Panc1 (cell line): Measurements from ENCODE around the gene NSMCE1. TPM values are rescaled to one million over a fixed set of nuclear protein-coding genes. Genes with fewer than 3 reads are reported as not detected.
"Not testable (repeated sequence)": the region's sequence is repeated elsewhere in the genome, so short reads cannot be mapped to it uniquely, and the experiment has no call there.

ENCODE experiments used
- ATAC-seq: fragments of 200-7000 bp; cut with Tn5 transposase; 2 replicates; pipeline ENCODE4 v1.9.1; 2020; ENCODE audit warnings: mild to moderate bottlenecking, moderate library complexity
- BruUV-seq: library from RNA; stranded (reverse); fragments of 400-500 nt; replicated peaks from 2 replicates; lab custom pipeline; 2021; lab: Mats Ljungman, UMichigan
- CTCF ChIA-PET: fragments of 300-600 bp; sonication (Branson Sonifier 250); formaldehyde crosslinking; loops from one replicate; lab custom pipeline; 2022; ENCODE audit warnings: antibody characterized with exemption; lab: Charles Lee
- POLR2A ChIA-PET: fragments of 300-600 bp; sonication (Branson Sonifier 250); formaldehyde crosslinking; loops from one replicate; lab custom pipeline; 2022; ENCODE audit warnings: antibody characterized with exemption; lab: Charles Lee
- DNase-seq: peaks from one replicate; pipeline ENCODE4 v3.0.0-alpha.2; 2010; ENCODE audit warnings: low read depth, low spot score
- H3K27ac ChIP-seq: 2 replicates; pipeline ENCODE4 v1.5.1; 2011; ENCODE audit warnings: mild to moderate bottlenecking, low read length, inconsistent platforms
- H3K27me3 ChIP-seq: fragments of 200-500 bp; sonication (Bioruptor generic); 2 replicates; pipeline ENCODE4 v1.6.0; 2014; ENCODE audit warnings: low read length, inconsistent platforms; ENCODE audit not compliant: control insufficient read depth, insufficient read depth
- H3K36me3 ChIP-seq: fragments of 200-500 bp; sonication (Bioruptor generic); 2 replicates; pipeline ENCODE4 v1.5.1; 2014; ENCODE audit warnings: inconsistent platforms, mild to moderate bottlenecking, low read length, moderate library complexity; ENCODE audit not compliant: control insufficient read depth, insufficient read depth
- H3K4me1 ChIP-seq: 2 replicates; pipeline ENCODE4 v1.5.1; 2011; ENCODE audit warnings: inconsistent platforms, mild to moderate bottlenecking, low read length, moderate library complexity; ENCODE audit not compliant: control insufficient read depth, insufficient read depth
- H3K4me3 ChIP-seq, 2 experiments: 2 replicates each; pipeline ENCODE4 v1.5.1; 2011 to 2012; ENCODE audit warnings: low read depth in 2 of 2, low read length in 2 of 2, mild to moderate bottlenecking in 2 of 2, inconsistent platforms in 1 of 2, moderate library complexity in 1 of 2
- H3K9me3 ChIP-seq: fragments of 200-500 bp; sonication (Bioruptor generic); 2 replicates; pipeline ENCODE4 v1.5.1; 2014; ENCODE audit warnings: low read depth, mild to moderate bottlenecking, inconsistent platforms, low read length, moderate library complexity; ENCODE audit not compliant: control insufficient read depth, insufficient read depth
- CTCF ChIP-seq: fragments of 450-650 bp; IDR thresholded peaks from 2 replicates; pipeline ENCODE4 v1.5.1; 2017; ENCODE audit warnings: mild to moderate bottlenecking
- POLR2AphosphoS5 ChIP-seq: IDR thresholded peaks from 2 replicates; pipeline ENCODE4 v1.6.1; 2012; ENCODE audit warnings: mild to moderate bottlenecking, low read depth, low read length, moderate library complexity
- SIN3A ChIP-seq: IDR thresholded peaks from 2 replicates; pipeline ENCODE4 v1.6.1; 2012; ENCODE audit warnings: low read depth, mild to moderate bottlenecking, low read length, moderate library complexity, borderline replicate concordance; ENCODE audit not compliant: insufficient read depth
- TCF7L2 ChIP-seq: IDR thresholded peaks from 2 replicates; pipeline ENCODE4 v1.6.1; 2011; ENCODE audit warnings: mild to moderate bottlenecking, low read depth, low read length, inconsistent platforms
- in situ Hi-C: cut with HindIII; loops from 2 replicates; pipeline ENCODE4 v1.10.0; 2016; ENCODE audit warnings: low sequenced_read_pairs, low pct_unique_long_range_greater_than_20kb
- intact Hi-C: fragments of 100-400 bp; cut with micrococcal nuclease; formaldehyde crosslinking; loops from one replicate; pipeline ENCODE4 v1.10.0; 2022; ENCODE audit not compliant: unreplicated experiment
- total RNA-seq: library from RNA; stranded (reverse); gene quantifications from one replicate; pipeline ENCODE4 v1.2.1, GENCODE V29; 2021; ENCODE audit not compliant: unreplicated experiment
- TF ChIP-seq, protein P1 (sequence below), 2 experiments: IDR thresholded peaks; 2 replicates each; pipeline ENCODE4 v1.6.1; 2011 to 2012; ENCODE audit warnings: low read depth in 2 of 2, control low read depth in 1 of 2, low read length in 1 of 2, mild to moderate bottlenecking in 1 of 2, moderate library complexity in 1 of 2; ENCODE audit not compliant: insufficient read depth in 1 of 2

The NSMCE1 gene
- total RNA-seq, 1 experiment from 2014 or later, result 48.2 TPM

DNA sequence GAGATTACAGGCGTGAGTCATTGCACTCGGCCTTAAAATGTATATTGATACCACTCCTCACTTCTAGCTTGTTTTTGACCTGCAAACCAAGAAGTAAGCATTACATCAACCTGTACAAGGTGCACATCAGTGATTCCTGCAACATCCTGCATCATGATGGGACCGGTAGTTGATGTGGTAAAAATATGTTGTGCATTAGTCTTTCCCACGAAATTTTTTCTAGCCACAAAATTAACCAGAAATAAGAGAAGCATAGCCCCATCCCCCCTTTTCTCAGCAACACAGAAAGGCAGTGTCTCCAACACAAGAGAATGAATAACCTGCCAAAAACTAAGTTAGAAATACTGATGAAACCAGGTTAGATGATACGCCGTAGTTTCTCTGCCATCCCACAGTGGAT, 21.1 kb upstream of the NSMCE1 start:
- no TSS peak for BruUV-seq
- Histone ChIP-seq H3K27ac (no peak overlapping the region), H3K36me3 (no peaks in the 10 kb centered on the region), H3K9me3 (no peaks in the 10 kb centered on the region), H3K4me1 (no peaks in the 10 kb centered on the region), H3K27me3 (no peaks in the 10 kb centered on the region), H3K4me3 (no peak overlapping the region)
- ChIA-PET CTCF (no interaction called here), POLR2A (no interaction called here)
- intact Hi-C loops, result no loop called here
- DNase-seq (no peak), ATAC-seq (no peak)
- no peak for TF ChIP-seq POLR2AphosphoS5
- TF ChIP-seq, protein P1, sequence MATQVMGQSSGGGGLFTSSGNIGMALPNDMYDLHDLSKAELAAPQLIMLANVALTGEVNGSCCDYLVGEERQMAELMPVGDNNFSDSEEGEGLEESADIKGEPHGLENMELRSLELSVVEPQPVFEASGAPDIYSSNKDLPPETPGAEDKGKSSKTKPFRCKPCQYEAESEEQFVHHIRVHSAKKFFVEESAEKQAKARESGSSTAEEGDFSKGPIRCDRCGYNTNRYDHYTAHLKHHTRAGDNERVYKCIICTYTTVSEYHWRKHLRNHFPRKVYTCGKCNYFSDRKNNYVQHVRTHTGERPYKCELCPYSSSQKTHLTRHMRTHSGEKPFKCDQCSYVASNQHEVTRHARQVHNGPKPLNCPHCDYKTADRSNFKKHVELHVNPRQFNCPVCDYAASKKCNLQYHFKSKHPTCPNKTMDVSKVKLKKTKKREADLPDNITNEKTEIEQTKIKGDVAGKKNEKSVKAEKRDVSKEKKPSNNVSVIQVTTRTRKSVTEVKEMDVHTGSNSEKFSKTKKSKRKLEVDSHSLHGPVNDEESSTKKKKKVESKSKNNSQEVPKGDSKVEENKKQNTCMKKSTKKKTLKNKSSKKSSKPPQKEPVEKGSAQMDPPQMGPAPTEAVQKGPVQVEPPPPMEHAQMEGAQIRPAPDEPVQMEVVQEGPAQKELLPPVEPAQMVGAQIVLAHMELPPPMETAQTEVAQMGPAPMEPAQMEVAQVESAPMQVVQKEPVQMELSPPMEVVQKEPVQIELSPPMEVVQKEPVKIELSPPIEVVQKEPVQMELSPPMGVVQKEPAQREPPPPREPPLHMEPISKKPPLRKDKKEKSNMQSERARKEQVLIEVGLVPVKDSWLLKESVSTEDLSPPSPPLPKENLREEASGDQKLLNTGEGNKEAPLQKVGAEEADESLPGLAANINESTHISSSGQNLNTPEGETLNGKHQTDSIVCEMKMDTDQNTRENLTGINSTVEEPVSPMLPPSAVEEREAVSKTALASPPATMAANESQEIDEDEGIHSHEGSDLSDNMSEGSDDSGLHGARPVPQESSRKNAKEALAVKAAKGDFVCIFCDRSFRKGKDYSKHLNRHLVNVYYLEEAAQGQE (IDR thresholded peaks at IDR 0.05; ENCODE audit: insufficient read depth in 1 of 2, low read depth in 2 of 2, low read length in 1 of 2), result no peak
- no peak for TF ChIP-seq TCF7L2
- no peak for TF ChIP-seq SIN3A
- in situ Hi-C loops, result no loop called here

DNA sequence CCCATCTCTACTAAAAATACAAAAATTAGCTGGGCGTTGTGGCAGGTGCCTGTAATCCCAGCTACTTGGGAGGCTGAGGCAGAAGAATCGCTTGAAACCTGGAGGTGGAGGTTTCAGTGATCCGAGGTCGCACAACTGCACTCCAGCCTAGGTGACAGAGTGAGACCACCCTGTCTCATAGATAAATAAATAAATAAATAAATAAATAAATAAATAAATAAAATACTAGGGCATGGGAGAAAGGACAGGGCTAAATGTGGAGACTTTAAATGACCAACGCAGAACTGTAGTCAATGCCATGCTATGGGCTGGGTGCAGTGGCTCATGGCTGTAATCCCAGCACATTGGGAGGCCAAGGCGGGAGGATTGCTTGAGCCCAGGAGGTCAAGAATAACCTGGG, 19.7 kb upstream of the NSMCE1 start:
- DNase-seq, intact Hi-C loops, H3K4me3 ChIP-seq, H3K27me3 ChIP-seq, H3K9me3 ChIP-seq, POLR2A ChIA-PET, CTCF ChIA-PET, H3K27ac ChIP-seq, H3K36me3 ChIP-seq, ATAC-seq, H3K4me1 ChIP-seq, BruUV-seq, in situ Hi-C loops: not testable (repeated sequence)

DNA sequence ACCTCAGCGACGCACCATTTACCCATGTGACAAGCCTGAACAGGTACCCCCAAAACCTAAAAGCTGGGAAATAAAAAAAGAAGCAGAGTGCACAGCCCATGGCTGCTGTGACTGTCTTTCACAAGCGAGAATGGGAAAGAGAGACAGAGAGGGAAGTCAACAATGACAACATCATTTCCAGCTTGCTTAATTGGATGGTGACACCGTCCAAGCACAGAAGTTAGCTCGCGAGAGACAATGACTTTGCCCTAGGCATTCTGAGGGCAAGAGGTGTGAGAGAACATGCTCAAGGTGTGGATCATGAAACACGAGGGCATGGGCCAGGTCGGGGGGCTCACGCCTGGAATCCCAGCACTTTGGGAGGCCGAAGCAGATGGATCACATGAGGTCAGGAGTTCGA, 19.3 kb upstream of the NSMCE1 start:
- ATAC-seq (no peak), DNase-seq (no peak)
- Histone ChIP-seq H3K27me3 (no peaks in the 10 kb centered on the region), H3K27ac (no peak overlapping the region), H3K9me3 (no peaks in the 10 kb centered on the region), H3K4me3 (no peak overlapping the region), H3K36me3 (no peaks in the 10 kb centered on the region), H3K4me1 (no peaks in the 10 kb centered on the region)
- in situ Hi-C loops (no loop called here), intact Hi-C loops (no loop called here)
- POLR2A ChIA-PET, result no interaction called here
- CTCF ChIA-PET, result no interaction called here
- BruUV-seq, result no TSS peak
- TF ChIP-seq TCF7L2 (no peak), POLR2AphosphoS5 (no peak), SIN3A (no peak), CTCF (no peak)
- TF ChIP-seq, protein P1 (IDR thresholded peaks at IDR 0.05; ENCODE audit: insufficient read depth in 1 of 2, low read depth in 2 of 2, low read length in 1 of 2), result no peak
